Body of pancreas (tissue), 4 donors: ENCODE measurements around the gene GMDS.

Experiments
- POLR2A ChIP-seq, 3 donors: fragments of 450-650 bp; IDR thresholded peaks; one replicate each; pipeline ENCODE4 v1.6.1; 2016; ENCODE audit warnings: antibody characterized with exemption in 3 of 3, mild to moderate bottlenecking in 2 of 3
- TF ChIP-seq, protein P1 (sequence below), 7 experiments: fragments of 450-650 bp in 4 of 7; fragments of 200-600 bp in 3 of 7; sonication (generic) in 3 of 7; IDR thresholded peaks; one replicate each; pipeline ENCODE4 v1.5.1; 2016 to 2019; ENCODE audit warnings: antibody characterized with exemption in 7 of 7

GRCh38 chr6:1774226-1774915 lies 471.0 kb downstream of the GMDS start:
- TF ChIP-seq, protein P1, sequence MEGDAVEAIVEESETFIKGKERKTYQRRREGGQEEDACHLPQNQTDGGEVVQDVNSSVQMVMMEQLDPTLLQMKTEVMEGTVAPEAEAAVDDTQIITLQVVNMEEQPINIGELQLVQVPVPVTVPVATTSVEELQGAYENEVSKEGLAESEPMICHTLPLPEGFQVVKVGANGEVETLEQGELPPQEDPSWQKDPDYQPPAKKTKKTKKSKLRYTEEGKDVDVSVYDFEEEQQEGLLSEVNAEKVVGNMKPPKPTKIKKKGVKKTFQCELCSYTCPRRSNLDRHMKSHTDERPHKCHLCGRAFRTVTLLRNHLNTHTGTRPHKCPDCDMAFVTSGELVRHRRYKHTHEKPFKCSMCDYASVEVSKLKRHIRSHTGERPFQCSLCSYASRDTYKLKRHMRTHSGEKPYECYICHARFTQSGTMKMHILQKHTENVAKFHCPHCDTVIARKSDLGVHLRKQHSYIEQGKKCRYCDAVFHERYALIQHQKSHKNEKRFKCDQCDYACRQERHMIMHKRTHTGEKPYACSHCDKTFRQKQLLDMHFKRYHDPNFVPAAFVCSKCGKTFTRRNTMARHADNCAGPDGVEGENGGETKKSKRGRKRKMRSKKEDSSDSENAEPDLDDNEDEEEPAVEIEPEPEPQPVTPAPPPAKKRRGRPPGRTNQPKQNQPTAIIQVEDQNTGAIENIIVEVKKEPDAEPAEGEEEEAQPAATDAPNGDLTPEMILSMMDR (IDR thresholded peaks at IDR 0.05) = no peak
- TF ChIP-seq POLR2A (IDR thresholded peaks at IDR 0.05) = no peak
